ENCODE data around the gene ARGFX.

GRCh38 chr3:121567649-121568048 is at the start of gene ARGFX:
- no peak for TF ChIP-seq POLR2A (IDR thresholded peaks at IDR 0.05)
- no peak for TF ChIP-seq POLR2AphosphoS5 (IDR thresholded peaks at IDR 0.05)
- TF ChIP-seq CTCF (IDR thresholded peaks at IDR 0.05) = no peak

Measured in prostate gland (tissue), 2 donors.